ENCODE data around the gene GZMM. TPM values are rescaled to one million over a fixed set of nuclear protein-coding genes. Genes with fewer than 3 reads are reported as not detected.

GZMM gene
- total and polyA plus RNA-seq, 8 donors = 0.28 to 0.38 (median 0.34) TPM; not detected in 2

DNA sequence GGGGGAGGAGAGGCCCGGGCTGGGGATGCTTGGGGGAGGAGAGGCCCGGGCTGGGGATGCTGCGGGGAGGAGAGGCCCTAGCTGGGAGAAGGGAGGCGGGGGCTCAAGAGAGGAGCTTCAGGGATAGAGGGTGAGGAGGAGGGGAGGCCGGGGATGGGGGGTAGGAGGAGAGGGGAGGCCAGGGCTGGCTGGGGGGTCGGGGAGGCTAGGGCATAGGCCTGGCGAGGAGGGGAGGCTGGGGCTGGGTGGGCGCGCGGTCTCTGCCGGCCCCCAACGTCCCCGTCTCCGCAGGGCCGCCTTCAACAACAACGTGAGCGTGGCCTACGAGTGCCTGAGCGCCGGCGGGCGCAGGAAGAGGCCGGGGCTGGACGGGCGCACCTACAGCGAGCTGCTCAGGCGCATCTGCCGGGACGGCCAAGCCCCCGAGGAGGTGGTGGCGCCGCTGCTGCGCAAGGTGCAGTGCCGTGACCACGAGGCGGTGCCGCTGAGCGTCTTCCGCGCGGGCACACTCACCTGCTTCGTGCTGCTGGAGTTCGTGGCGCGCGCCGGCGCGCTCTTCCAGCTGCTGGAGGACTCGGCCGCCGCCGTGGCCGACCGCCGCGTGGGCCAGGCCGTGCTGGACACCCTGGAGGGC is 25.1 kb upstream of the GZMM start:
- no peaks in the 10 kb centered on the region for H3K27me3 ChIP-seq
- WGBS, 2 donors = 77 to 78% methylated on average over 56 to 58 of the region's 58 CpGs
- intact Hi-C loops (cut with DNase I) = no loop called here
- peak in 2 of 6 donors; percentile 27 to 75 for DNase-seq
- no peaks in the 10 kb centered on the region for H3K4me1 ChIP-seq
- no peaks in the 10 kb centered on the region for H3K9me3 ChIP-seq
- FAIRE-seq = no peak
- no peak overlapping the region for H3K27ac ChIP-seq
- H3K36me3 ChIP-seq = no peaks in the 10 kb centered on the region
- no peak overlapping the region for H3K4me3 ChIP-seq
- TF ChIP-seq, protein P1, sequence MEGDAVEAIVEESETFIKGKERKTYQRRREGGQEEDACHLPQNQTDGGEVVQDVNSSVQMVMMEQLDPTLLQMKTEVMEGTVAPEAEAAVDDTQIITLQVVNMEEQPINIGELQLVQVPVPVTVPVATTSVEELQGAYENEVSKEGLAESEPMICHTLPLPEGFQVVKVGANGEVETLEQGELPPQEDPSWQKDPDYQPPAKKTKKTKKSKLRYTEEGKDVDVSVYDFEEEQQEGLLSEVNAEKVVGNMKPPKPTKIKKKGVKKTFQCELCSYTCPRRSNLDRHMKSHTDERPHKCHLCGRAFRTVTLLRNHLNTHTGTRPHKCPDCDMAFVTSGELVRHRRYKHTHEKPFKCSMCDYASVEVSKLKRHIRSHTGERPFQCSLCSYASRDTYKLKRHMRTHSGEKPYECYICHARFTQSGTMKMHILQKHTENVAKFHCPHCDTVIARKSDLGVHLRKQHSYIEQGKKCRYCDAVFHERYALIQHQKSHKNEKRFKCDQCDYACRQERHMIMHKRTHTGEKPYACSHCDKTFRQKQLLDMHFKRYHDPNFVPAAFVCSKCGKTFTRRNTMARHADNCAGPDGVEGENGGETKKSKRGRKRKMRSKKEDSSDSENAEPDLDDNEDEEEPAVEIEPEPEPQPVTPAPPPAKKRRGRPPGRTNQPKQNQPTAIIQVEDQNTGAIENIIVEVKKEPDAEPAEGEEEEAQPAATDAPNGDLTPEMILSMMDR (IDR thresholded peaks at IDR 0.05) = no peak
- peak in 2 of 4 donors; percentile 45 to 61 for ATAC-seq

DNA sequence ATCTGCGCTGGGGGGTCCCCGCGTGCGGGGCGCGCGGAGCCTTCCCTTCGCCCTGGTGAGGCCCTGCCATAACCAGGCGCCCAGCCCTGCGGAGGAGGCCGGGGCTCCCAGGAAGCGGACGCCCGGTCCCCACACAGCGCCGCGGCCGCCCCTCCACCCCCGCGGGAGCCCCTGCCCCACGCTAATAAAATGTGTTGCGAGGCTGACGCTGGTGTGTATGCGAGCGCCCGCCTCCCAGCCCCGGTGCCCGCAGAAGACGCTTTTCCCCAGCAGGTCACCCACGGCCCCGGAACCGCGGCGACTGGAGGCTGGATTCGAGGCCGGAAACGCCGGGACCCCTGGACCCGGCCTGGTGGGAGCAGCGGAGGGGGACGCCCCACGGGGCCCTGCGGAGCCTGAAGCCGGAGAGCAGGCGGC is 24.4 kb upstream of the GZMM start:
- ATAC-seq (no peak), FAIRE-seq (no peak), DNase-seq (peak in 2 of 6 donors; percentile 27 to 55)
- H3K4me3 ChIP-seq = no peak overlapping the region
- intact Hi-C loops (cut with DNase I) = no loop called here
- TF ChIP-seq, protein P1 (IDR thresholded peaks at IDR 0.05) = no peak
- no peaks in the 10 kb centered on the region for H3K36me3 ChIP-seq
- WGBS, 2 donors = 92 to 93% methylated on average over 44 to 45 of the region's 45 CpGs
- no peaks in the 10 kb centered on the region for H3K27me3 ChIP-seq
- H3K27ac ChIP-seq = no peak overlapping the region
- H3K9me3 ChIP-seq = no peaks in the 10 kb centered on the region
- H3K4me1 ChIP-seq = no peaks in the 10 kb centered on the region

DNA sequence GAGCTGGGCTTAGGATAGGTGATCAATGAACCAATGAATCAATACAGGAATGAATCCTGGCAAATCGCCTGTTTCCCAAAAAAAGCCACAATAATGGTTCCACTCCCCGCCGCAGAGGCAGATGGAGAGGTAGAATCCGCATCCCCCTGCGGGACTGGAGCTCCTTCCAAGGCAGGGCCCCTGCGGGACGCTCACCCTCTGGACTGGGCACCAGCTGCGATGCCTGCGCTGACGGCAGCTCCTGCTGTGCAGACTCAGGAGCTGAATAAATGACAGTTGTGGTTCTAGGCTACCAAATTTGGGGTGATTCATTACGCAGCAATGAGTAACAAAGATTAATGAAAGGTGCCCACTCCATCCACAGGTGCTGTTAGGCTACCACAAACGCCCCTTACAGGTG is 21.1 kb upstream of the GZMM start:
- no peaks in the 10 kb centered on the region for H3K27me3 ChIP-seq
- no peak overlapping the region for H3K4me3 ChIP-seq
- H3K27ac ChIP-seq = no peak overlapping the region
- 83 to 92% methylated on average over 12 of the region's 12 CpGs for WGBS, 2 donors
- ATAC-seq = no peak
- intact Hi-C loops (cut with DNase I) = no loop called here
- H3K9me3 ChIP-seq = no peaks in the 10 kb centered on the region
- H3K4me1 ChIP-seq = no peaks in the 10 kb centered on the region
- no peak for DNase-seq
- TF ChIP-seq, protein P1 (IDR thresholded peaks at IDR 0.05) = no peak
- no peak for FAIRE-seq
- no peaks in the 10 kb centered on the region for H3K36me3 ChIP-seq

DNA sequence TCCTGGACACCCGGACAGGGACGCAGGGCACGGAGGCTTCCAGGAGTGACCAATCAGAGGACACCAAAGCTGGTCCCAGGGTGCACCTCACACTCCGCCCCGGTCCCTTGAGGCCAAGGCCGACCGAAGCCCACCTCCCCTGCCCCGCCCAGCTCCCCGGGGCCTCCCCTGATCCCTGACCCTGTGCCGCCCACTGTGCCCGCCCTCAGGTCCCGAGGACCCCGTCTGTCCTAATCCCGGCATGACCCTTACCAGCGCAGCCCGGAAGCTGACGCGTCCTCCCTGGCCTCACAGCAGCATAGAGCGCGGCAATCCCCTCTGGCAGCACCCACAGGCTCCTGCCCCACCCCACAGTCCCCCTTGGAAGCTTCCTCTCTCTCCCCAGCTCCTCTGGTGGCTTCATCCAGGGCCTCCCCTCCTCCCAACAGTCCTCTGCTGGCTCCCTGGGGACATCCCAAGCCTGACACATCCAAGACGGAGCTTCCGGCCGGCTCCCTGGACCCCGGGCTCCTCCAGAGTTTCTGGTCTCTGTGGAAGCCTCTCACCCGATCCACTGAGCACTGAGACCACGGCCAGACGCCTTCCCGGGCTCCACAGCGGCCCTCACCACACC is 19.7 kb upstream of the GZMM start:
- ATAC-seq (peak in 2 of 4 donors; percentile 21 to 25), FAIRE-seq (no peak), DNase-seq (peak in 2 of 6 donors; percentile 33 to 79)
- no peak overlapping the region for H3K27ac ChIP-seq
- H3K27me3 ChIP-seq = no peaks in the 10 kb centered on the region
- TF ChIP-seq, protein P1 (IDR thresholded peaks at IDR 0.05) = no peak
- H3K36me3 ChIP-seq = no peaks in the 10 kb centered on the region
- H3K4me1 ChIP-seq = no peaks in the 10 kb centered on the region
- WGBS, 2 donors = 55 to 64% methylated on average over 27 to 29 of the region's 29 CpGs
- no peaks in the 10 kb centered on the region for H3K9me3 ChIP-seq
- intact Hi-C loops (cut with DNase I) = no loop called here
- no peak overlapping the region for H3K4me3 ChIP-seq

DNA sequence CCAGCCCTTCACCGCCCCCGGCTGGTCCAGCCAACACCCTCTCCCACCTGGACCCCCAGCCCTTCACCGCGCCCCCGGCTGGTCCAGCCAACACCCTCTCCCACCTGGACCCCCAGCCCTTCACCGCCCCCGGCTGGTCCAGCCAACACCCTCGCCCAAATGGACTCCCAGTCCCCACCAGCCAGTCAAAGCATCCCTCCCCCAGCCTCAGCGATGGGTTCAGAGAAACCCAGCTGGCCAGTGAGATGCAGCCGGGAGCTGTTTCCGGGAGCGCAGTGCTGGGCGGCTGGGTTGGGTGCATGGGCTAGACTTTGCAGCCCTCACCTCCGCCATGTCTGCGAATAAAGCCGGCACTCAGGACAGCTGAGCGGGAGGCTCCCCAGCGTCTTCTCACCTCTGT is 18.8 kb upstream of the GZMM start:
- FAIRE-seq = no peak
- intact Hi-C loops (cut with DNase I) = no loop called here

More for the DNA sequence above, 18.8 kb upstream of the GZMM start:
- Histone ChIP-seq H3K4me3 (no peak overlapping the region), H3K27ac (no peak overlapping the region), H3K27me3 (no peaks in the 10 kb centered on the region), H3K36me3 (no peaks in the 10 kb centered on the region), H3K9me3 (no peaks in the 10 kb centered on the region), H3K4me1 (no peaks in the 10 kb centered on the region)
- ATAC-seq (no peak), DNase-seq (peak in 2 of 6 donors; percentile 23 to 65)
- TF ChIP-seq, protein P1 (IDR thresholded peaks at IDR 0.05) = no peak
- WGBS, 2 donors = 71 to 81% methylated on average over 14 to 18 of the region's 18 CpGs
